ENCODE results near the gene UXS1.

GRCh38 chr2:106108791-106109190 lies 85.3 kb downstream of the UXS1 start:
- TF ChIP-seq, protein P1, sequence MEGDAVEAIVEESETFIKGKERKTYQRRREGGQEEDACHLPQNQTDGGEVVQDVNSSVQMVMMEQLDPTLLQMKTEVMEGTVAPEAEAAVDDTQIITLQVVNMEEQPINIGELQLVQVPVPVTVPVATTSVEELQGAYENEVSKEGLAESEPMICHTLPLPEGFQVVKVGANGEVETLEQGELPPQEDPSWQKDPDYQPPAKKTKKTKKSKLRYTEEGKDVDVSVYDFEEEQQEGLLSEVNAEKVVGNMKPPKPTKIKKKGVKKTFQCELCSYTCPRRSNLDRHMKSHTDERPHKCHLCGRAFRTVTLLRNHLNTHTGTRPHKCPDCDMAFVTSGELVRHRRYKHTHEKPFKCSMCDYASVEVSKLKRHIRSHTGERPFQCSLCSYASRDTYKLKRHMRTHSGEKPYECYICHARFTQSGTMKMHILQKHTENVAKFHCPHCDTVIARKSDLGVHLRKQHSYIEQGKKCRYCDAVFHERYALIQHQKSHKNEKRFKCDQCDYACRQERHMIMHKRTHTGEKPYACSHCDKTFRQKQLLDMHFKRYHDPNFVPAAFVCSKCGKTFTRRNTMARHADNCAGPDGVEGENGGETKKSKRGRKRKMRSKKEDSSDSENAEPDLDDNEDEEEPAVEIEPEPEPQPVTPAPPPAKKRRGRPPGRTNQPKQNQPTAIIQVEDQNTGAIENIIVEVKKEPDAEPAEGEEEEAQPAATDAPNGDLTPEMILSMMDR (IDR thresholded peaks at IDR 0.05 in 4 of 5, conservative IDR thresholded peaks at IDR 0.05 in 1 of 5), result no peak
- TF ChIP-seq POLR2A (IDR thresholded peaks at IDR 0.05), result no peak

Measured in gastrocnemius medialis (tissue), 4 donors.